ENCODE measurements around the gene MDM1. TPM values are rescaled to one million over a fixed set of nuclear protein-coding genes. Genes with fewer than 3 reads are reported as not detected.

MDM1 gene
- total RNA-seq, 2 experiments from 2014 or later: 23.2 to 24.0 TPM

DNA sequence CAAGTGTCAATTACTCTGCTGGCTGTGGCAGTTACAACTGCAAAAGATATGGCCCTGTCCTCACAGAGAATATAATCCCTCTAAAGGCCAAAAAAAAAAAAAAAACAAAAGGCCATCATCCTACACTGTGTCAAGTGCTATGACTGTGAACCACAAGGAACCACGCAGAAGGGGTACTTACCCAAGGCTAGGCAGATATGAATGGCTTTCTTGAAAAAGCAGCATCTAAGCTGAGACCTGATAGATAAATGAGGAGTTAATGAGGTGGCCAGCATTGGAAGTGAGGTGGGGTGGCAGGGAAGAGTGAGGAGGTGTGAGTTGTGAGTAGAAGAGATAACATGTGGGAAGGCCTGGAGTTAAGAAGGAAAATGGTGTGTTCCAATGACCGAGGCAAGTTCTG, 62.4 kb downstream of the MDM1 start:
- H3K27me3 Mint-ChIP-seq: peaks cover 6% of the 10 kb centered on the region
- ATAC-seq (ENCODE audit: low read depth) (no peak), DNase-seq (no peak)
- no peaks in the 10 kb centered on the region for H3K9me3 Mint-ChIP-seq
- H3K4me3 Mint-ChIP-seq: no peak overlapping the region
- peaks cover 5% of the 10 kb centered on the region for H3K36me3 Mint-ChIP-seq
- H3K4me1 Mint-ChIP-seq: peaks cover 38% of the 10 kb centered on the region
- POLR2A ChIA-PET: interaction anchor here (1.0 kb wide), 1 partner anchor 29 kb away, joined by 3 read pairs; no protein-coding TSS in a partner anchor
- H3K27ac Mint-ChIP-seq: no peak overlapping the region

DNA sequence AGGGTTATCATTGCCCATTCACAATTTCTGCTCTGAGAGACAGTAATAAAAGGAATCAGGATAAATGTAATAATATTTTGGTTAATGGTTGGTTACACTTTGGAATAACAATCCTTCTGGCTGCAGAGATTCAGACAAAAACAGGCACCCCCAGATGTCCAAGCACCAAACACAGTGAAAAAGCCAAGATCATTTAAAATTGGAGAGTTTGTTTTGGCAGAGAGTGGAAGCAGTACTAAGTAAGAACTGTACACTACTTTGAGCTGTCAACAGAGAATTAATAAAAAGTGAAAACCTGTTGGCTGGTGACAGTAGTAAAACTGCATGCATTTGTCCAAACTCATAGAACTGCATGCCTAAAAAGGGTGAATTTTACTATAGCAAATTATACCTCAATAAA, 63.2 kb downstream of the MDM1 start:
- POLR2A ChIA-PET: interaction anchor here (1.0 kb wide), 1 partner anchor 28 kb away, joined by 3 read pairs; no protein-coding TSS in a partner anchor
- H3K36me3 Mint-ChIP-seq: peaks cover 5% of the 10 kb centered on the region
- no peak overlapping the region for H3K4me3 Mint-ChIP-seq
- H3K9me3 Mint-ChIP-seq: no peaks in the 10 kb centered on the region
- H3K27ac Mint-ChIP-seq: no peak overlapping the region
- H3K27me3 Mint-ChIP-seq: peaks cover 6% of the 10 kb centered on the region
- DNase-seq: no peak
- peaks cover 38% of the 10 kb centered on the region for H3K4me1 Mint-ChIP-seq
- ATAC-seq (ENCODE audit: low read depth): no peak

DNA sequence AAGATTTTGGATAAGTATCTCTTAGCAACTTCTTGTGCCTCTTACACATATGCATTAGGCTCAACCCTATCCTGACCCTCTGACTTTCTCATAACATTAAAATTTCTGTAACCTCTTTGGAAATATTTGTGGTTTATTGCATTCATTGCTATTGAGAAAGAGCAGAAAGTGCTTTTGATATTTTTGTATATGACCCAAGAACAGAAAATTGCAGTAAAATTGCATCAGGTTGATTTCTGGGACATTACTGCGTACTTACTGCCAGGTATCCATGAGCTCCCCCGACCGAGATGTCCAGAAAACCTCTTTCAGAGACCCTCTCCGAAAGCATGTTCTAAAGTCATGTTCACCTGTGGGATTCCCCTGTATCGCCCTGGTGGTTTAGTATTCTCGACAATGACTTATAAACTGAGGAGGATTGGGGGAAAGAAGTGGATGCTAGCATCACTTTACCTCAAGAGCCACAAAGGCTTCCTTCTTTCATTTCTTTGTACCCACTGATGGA, 64.2 kb downstream of the MDM1 start:
- no peaks in the 10 kb centered on the region for H3K9me3 Mint-ChIP-seq
- POLR2A ChIA-PET: no interaction called here
- ATAC-seq (ENCODE audit: low read depth): peak; percentile 74
- peak overlapping the region; percentile 18 for H3K4me3 Mint-ChIP-seq
- peaks cover 5% of the 10 kb centered on the region for H3K36me3 Mint-ChIP-seq
- H3K27me3 Mint-ChIP-seq: peaks cover 6% of the 10 kb centered on the region
- H3K4me1 Mint-ChIP-seq: peaks cover 38% of the 10 kb centered on the region
- peak overlapping the region; percentile 57 for H3K27ac Mint-ChIP-seq
- no peak for DNase-seq

DNA sequence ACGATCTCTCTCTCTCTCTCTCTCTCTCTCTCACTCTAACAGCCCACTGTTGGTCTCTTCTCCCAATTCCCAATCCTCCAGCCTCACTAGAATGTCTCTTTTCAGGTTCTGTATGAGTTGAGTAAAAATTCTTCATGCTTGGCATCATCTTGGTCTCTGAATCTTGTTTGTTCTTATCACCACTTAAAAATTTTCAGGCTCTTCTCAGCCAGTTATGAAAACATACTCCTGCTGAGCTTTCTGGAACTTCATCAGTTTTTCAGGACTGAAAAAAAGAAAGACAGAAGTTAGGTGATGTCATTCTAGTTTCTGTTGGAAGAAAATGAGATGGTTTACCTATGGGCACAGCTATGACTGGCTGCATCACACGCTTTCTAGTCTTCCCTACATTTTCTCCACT, 67.3 kb downstream of the MDM1 start:
- Mint-ChIP-seq H3K27me3 (peaks cover 4% of the 10 kb centered on the region), H3K9me3 (no peaks in the 10 kb centered on the region), H3K27ac (no peak overlapping the region), H3K36me3 (peaks cover 8% of the 10 kb centered on the region), H3K4me1 (peaks cover 50% of the 10 kb centered on the region), H3K4me3 (no peak overlapping the region)
- no peak for DNase-seq
- POLR2A ChIA-PET: interaction anchor here (0.8 kb wide), 1 partner anchor 13 kb away, joined by 3 read pairs; no protein-coding TSS in a partner anchor
- ATAC-seq (ENCODE audit: low read depth): no peak

DNA sequence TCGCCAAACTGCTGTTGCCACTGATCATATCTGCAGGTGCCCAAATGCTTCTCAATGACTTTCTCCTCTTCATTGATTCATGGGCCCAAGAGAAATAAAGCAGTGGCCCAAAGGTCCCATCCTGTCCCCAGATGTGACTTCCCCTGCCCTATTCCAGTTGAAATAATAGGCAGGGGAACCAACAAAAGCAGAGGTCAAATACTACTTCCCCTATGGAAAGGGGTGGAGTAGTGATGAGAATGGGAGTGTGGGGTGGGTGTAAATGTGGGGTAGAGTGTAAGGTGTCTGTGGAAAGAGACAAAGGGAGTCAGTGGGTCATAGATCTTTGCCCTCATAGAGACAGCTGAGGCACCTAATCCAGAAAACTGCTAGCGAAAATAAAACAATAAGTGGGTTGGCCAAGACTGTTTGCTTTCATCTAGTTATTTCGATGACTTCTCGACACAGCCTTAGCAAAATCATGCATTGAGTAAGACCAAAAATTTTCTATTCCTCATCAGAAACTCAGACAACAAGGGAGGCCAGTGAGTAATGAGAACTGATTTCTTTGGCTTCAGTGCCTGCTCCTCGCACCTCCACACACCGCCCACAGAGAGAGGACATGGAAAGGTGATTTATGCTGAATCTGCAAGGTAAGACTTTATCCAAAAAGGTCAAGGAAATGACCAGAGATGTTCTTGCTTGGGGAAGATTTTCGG, 67.9 kb downstream of the MDM1 start:
- no peak overlapping the region for H3K27ac Mint-ChIP-seq
- H3K27me3 Mint-ChIP-seq: peaks cover 4% of the 10 kb centered on the region
- no peaks in the 10 kb centered on the region for H3K9me3 Mint-ChIP-seq
- no peak for DNase-seq
- POLR2A ChIA-PET: no interaction called here
- peaks cover 51% of the 10 kb centered on the region for H3K4me1 Mint-ChIP-seq
- no peak for ATAC-seq (ENCODE audit: low read depth)
- H3K4me3 Mint-ChIP-seq: no peak overlapping the region
- H3K36me3 Mint-ChIP-seq: peaks cover 6% of the 10 kb centered on the region

DNA sequence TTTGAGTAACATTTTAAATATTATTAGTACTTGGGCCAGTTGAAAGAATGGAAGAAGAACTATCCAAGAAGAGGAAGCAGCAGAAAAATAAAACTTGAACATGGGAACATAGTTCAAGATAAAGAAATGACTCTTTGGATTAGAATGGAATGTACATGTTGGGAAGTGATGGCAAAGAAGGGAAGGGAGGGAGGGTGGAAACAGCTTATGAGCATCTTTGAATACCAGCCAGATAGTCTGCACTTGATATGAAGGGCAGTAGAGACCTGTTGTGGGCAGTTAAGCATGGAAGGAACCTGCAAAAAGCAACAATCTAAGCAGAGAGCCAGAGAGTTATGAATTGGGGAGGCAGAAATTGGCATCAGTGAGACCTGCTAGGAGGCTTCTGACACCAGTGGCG, 68.8 kb downstream of the MDM1 start:
- Mint-ChIP-seq H3K9me3 (no peaks in the 10 kb centered on the region), H3K4me3 (no peak overlapping the region), H3K36me3 (peaks cover 6% of the 10 kb centered on the region), H3K27ac (no peak overlapping the region), H3K4me1 (peaks cover 47% of the 10 kb centered on the region), H3K27me3 (peaks cover 5% of the 10 kb centered on the region)
- ATAC-seq (ENCODE audit: low read depth) (no peak), DNase-seq (no peak)
- POLR2A ChIA-PET: no interaction called here

DNA sequence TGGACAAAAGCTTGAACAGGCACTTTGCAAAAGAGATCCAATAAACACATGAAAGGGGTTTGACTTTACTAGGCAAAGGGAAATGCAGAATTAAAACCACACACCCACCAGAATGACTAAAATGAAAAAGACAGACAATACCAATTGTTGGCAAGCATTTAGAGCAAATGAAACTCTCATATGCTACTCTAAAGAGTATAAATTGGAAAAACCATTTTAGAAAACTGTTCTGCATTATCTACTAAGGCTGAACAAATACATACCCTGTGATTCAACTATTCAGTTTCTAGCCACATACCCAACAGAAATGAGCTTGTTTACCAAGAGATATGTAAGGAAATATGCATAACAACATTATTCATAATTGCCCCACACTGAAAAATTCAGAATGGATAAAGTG, 70.3 kb downstream of the MDM1 start:
- H3K4me1 Mint-ChIP-seq: peaks cover 36% of the 10 kb centered on the region
- no peak overlapping the region for H3K27ac Mint-ChIP-seq
- H3K9me3 Mint-ChIP-seq: no peaks in the 10 kb centered on the region
- ATAC-seq (ENCODE audit: low read depth) (no peak), DNase-seq (no peak)
- peaks cover 9% of the 10 kb centered on the region for H3K36me3 Mint-ChIP-seq
- H3K27me3 Mint-ChIP-seq: peaks cover 5% of the 10 kb centered on the region
- H3K4me3 Mint-ChIP-seq: no peak overlapping the region
- POLR2A ChIA-PET: no interaction called here

DNA sequence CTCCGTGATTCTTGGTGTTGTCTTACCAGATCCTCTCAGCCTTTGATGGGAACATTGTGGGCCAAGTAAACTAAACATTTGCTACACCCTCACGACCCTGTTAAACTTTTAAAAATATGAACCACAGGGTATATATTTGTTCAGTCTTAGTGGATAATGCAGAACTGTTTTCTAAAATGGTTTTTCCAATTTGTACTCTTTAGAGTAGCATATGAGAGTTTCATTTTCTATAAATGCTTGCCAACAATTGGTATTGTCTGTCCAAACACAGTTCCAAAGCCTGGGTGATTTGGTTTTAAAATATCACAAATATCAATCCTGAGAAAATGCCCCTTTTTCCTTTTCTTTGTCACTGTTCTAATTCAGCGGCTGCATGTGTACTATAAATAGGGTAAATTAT, 72.0 kb downstream of the MDM1 start:
- ATAC-seq (ENCODE audit: low read depth): no peak
- H3K27me3 Mint-ChIP-seq: peaks cover 8% of the 10 kb centered on the region
- peaks cover 7% of the 10 kb centered on the region for H3K36me3 Mint-ChIP-seq
- H3K4me3 Mint-ChIP-seq: no peak overlapping the region
- H3K4me1 Mint-ChIP-seq: peaks cover 29% of the 10 kb centered on the region
- DNase-seq: no peak
- H3K9me3 Mint-ChIP-seq: no peaks in the 10 kb centered on the region
- POLR2A ChIA-PET: no interaction called here
- no peak overlapping the region for H3K27ac Mint-ChIP-seq

DNA sequence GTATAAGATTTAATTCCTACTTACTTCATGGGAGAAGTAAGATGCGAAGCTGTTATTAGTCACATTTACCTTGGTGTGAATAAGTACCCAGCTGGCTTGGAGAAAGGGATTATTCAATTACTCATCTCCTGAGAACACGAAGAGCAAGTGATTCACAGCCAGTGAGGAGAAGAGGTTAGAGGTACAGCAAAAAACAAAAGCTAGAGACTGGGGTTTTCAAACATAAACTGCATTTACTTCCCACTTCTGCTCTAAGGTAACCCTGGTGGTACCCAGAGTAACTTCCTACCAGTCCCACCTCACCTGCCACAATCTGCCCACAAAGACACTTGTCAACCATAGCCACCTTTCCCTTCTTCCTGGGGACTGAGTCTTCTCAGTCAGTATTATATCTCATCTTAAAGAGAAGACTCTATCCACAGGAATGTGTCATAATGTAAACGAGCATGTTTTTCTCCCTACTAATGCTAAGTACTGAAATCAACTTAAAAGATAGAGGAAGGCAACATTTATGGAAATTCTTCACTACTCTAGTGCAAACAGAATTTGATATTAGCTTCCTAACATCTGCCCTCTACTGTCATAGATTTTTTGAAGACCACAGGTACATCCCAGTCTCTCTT, 72.7 kb downstream of the MDM1 start:
- Mint-ChIP-seq H3K4me3 (peak overlapping the region; percentile 11), H3K36me3 (peaks cover 7% of the 10 kb centered on the region), H3K27me3 (peaks cover 8% of the 10 kb centered on the region), H3K27ac (peak overlapping the region; percentile 32), H3K4me1 (peaks cover 28% of the 10 kb centered on the region), H3K9me3 (no peaks in the 10 kb centered on the region)
- ATAC-seq (ENCODE audit: low read depth) (peak; percentile 84), DNase-seq (no peak)
- POLR2A ChIA-PET: no interaction called here

DNA sequence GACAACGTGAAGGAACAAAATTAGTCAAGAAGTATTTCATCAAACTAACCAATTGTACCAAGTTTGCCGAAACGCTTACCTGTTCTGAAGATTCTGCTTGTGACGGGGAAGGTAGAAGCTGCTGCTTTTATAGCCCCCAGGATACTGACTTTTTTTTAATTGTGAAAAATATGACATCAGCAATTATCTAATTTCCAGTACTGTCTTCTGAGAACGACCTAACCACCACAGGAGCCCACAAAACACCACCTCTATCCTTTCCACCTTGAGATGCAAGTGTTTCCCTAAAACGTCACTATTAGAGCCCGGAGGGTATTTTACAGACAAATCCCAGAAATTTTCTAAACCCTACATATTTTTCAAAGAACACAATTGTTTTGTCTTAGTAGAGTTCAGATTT, 78.7 kb downstream of the MDM1 start, which contains the start of gene IL22:
Gene IL22, minus strand, starts transcription at position 101 of the 400 bp plus-strand sequence. CDS start 156 bp downstream, outside the sequence.
- ATAC-seq (ENCODE audit: low read depth) (no peak), DNase-seq (no peak)
- Mint-ChIP-seq H3K4me3 (no peak within 1 kb of the TSS), H3K27ac (no peak within 1 kb of the TSS), H3K36me3 (peaks cover 3% of the 10 kb centered on the region), H3K4me1 (peaks cover 1% of the 10 kb centered on the region), H3K27me3 (peaks cover 23% of the 10 kb centered on the region), H3K9me3 (no peaks in the 10 kb centered on the region)
- POLR2A ChIA-PET: interaction anchor here (0.7 to 0.8 kb wide), 2 partner anchors 12 to 49 kb away, joined by 4 read pairs; no protein-coding TSS in a partner anchor

DNA sequence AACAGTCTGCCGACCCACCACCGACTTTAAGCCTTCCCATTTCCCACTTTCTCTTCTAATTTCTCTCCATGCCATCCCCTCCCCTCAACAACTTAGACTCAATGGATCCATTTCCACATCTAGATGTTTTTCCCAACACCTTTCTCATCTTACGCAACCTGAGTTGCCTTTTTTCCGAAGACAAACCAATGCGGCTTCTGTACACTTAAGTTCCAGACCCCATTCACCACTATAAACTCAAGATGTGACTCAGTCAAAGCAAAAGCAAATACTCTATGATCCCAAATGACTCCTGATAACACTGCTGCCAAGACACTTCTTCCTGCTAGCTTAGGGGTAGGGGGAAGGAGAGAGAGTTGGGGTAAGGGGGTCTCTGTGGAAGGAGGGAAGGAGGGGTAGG, 80.1 kb downstream of the MDM1 start:
- peaks cover 27% of the 10 kb centered on the region for H3K27me3 Mint-ChIP-seq
- no peaks in the 10 kb centered on the region for H3K9me3 Mint-ChIP-seq
- POLR2A ChIA-PET: no interaction called here
- no peak for DNase-seq
- no peak overlapping the region for H3K27ac Mint-ChIP-seq
- no peaks in the 10 kb centered on the region for H3K36me3 Mint-ChIP-seq
- no peak overlapping the region for H3K4me3 Mint-ChIP-seq
- peaks cover 1% of the 10 kb centered on the region for H3K4me1 Mint-ChIP-seq
- ATAC-seq (ENCODE audit: low read depth): no peak

DNA sequence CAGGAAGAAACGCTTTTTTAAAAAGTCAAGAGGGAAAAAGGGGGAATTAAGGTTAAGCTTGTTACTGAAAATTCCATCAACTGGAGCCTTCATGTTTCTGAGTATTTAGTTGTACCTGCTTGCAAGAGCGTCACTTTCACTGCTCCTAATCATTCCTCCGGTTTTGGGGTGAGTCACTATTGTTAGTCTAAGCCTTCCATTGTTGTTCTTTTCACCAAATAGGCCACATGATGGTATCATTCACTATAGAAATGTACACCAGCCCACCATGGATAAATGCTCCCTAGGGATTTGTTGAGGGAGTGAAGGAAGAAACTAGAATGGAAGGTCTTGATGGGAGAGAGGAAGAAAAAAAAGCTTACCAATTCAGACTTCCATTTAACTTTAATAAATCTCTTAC, 81.7 kb downstream of the MDM1 start:
- Mint-ChIP-seq H3K36me3 (no peaks in the 10 kb centered on the region), H3K4me3 (no peak overlapping the region), H3K4me1 (peaks cover 1% of the 10 kb centered on the region), H3K27ac (no peak overlapping the region), H3K27me3 (peaks cover 23% of the 10 kb centered on the region), H3K9me3 (no peaks in the 10 kb centered on the region)
- POLR2A ChIA-PET: no interaction called here
- DNase-seq: no peak
- ATAC-seq (ENCODE audit: low read depth): no peak

DNA sequence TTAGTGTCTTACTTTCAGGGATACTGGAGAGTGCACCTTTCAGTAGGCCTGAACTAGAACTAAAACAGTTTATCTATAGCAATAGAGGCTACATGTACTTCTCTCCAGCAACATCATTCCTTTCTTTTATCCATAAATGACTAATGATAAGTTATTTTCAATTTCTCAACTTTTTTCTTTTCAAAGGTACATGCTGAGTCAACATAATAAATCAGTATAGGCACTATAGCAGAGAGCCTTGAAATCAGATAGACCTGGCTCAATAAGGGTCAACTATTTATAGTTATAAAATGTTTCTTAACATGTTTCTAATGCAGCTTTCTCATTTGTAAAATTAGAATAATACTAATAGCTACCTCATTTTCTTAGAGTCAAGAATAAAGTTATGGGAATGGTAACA, 84.4 kb downstream of the MDM1 start:
- Mint-ChIP-seq H3K36me3 (peaks cover under 1% of the 10 kb centered on the region), H3K9me3 (no peaks in the 10 kb centered on the region), H3K4me3 (no peak overlapping the region), H3K27me3 (peaks cover 20% of the 10 kb centered on the region), H3K27ac (no peak overlapping the region), H3K4me1 (peaks cover under 1% of the 10 kb centered on the region)
- DNase-seq (no peak), ATAC-seq (ENCODE audit: low read depth) (no peak)
- POLR2A ChIA-PET: no interaction called here

DNA sequence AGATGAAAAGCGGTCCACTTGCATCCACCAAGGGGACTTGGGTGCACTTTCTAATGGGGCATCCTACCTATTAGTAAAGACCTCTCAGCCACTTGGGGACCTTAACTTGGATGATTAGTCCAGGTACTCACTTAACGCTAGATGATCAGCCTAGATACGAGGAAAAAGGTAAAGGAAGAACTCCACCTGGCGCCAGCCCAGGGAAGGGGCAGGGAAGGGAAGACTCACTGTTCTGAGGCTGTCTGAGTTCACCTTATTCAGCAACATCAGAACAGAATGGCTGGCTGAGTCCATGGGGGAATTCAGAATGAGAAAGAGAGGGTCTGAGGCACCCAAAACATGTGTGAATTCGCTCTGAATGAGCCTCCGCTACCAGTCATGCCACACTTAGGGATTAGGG, 85.8 kb downstream of the MDM1 start:
- H3K27ac Mint-ChIP-seq: no peak overlapping the region

More for the DNA sequence above, 85.8 kb downstream of the MDM1 start:
- POLR2A ChIA-PET: no interaction called here
- H3K9me3 Mint-ChIP-seq: no peaks in the 10 kb centered on the region
- H3K4me1 Mint-ChIP-seq: peaks cover 5% of the 10 kb centered on the region
- DNase-seq: no peak
- H3K27me3 Mint-ChIP-seq: peaks cover 16% of the 10 kb centered on the region
- ATAC-seq (ENCODE audit: low read depth): no peak
- H3K36me3 Mint-ChIP-seq: peaks cover 1% of the 10 kb centered on the region
- no peak overlapping the region for H3K4me3 Mint-ChIP-seq
